GM21526 (cell line): ENCODE data around the gene SCYGR3.
A peak's percentile ranks its signal among the peaks of the same experiment; 100 is the strongest.
"Not testable (repeated sequence)": the region's sequence is repeated elsewhere in the genome, so short reads cannot be mapped to it uniquely, and the experiment has no call there.

Source experiments
- ATAC-seq: cut with Tn5 transposase; IDR thresholded peaks from one replicate; pipeline ENCODE4 v1.9.1; 2021; ENCODE audit warnings: moderate library complexity; ENCODE audit not compliant: unreplicated experiment, low FRiP score

The SCYGR3 gene

GRCh38 chr2:227614246-227614645 lies 394 bp downstream of the SCYGR3 start:
- no peak for ATAC-seq

GRCh38 chr2:227613272-227613660 lies 1.4 kb downstream of the SCYGR3 start:
- ATAC-seq: no peak

- ATAC-seq: no peak
Measured at GRCh38 chr2:227612546-227613271, 1.9 kb downstream of the SCYGR3 start.

GRCh38 chr2:227610123-227610522 lies 4.5 kb downstream of the SCYGR3 start:
- ATAC-seq: no peak

GRCh38 chr2:227608561-227609338 lies 5.9 kb downstream of the SCYGR3 start:
- peak; percentile 59 for ATAC-seq

- no peak for ATAC-seq
Measured at GRCh38 chr2:227607941-227608340, 6.7 kb downstream of the SCYGR3 start.

GRCh38 chr2:227606476-227606875 lies 8.2 kb downstream of the SCYGR3 start:
- ATAC-seq: no peak

GRCh38 chr2:227602358-227602757 lies 12.3 kb downstream of the SCYGR3 start:
- ATAC-seq: no peak

- ATAC-seq: not testable (repeated sequence)
Measured at GRCh38 chr2:227598835-227599503, 15.7 kb downstream of the SCYGR3 start, which contains the start of gene SCYGR2. Gene SCYGR2, plus strand, starts transcription at chr2:227598893. Its CDS starts 0 bp downstream, at chr2:227598893.

- no peak for ATAC-seq
Measured at GRCh38 chr2:227597998-227598397, 16.6 kb downstream of the SCYGR3 start.

- ATAC-seq: no peak
Measured at GRCh38 chr2:227597036-227597435, 17.6 kb downstream of the SCYGR3 start.

- ATAC-seq: no peak
Measured at GRCh38 chr2:227595797-227596196, 18.8 kb downstream of the SCYGR3 start.

GRCh38 chr2:227592694-227593387 lies 21.8 kb downstream of the SCYGR3 start:
- ATAC-seq: peak; percentile 90

- ATAC-seq: no peak
Measured at GRCh38 chr2:227582369-227582768, 32.3 kb downstream of the SCYGR3 start.

GRCh38 chr2:227579791-227580190 lies 34.8 kb downstream of the SCYGR3 start:
- ATAC-seq: no peak

- ATAC-seq: no peak
Measured at GRCh38 chr2:227578642-227579041, 36.0 kb downstream of the SCYGR3 start.

GRCh38 chr2:227577555-227577954 lies 37.1 kb downstream of the SCYGR3 start:
- ATAC-seq: no peak

GRCh38 chr2:227576812-227577211 lies 37.8 kb downstream of the SCYGR3 start:
- no peak for ATAC-seq

GRCh38 chr2:227576110-227576509 lies 38.5 kb downstream of the SCYGR3 start:
- no peak for ATAC-seq

- no peak for ATAC-seq
Measured at GRCh38 chr2:227570615-227571014, 44.0 kb downstream of the SCYGR3 start.

- no peak for ATAC-seq
Measured at GRCh38 chr2:227568852-227569169, 45.8 kb downstream of the SCYGR3 start.
